ENCODE data around the gene HLA-DOB.

Gene HLA-DOB

GRCh38 chr6:32816746-32817204, at the start of gene HLA-DOB:
Gene HLA-DOB, minus strand, starts transcription at chr6:32817002. Its CDS starts 51 bp downstream, at chr6:32816951.
- H3K36me3 ChIP-seq, result peaks cover 0 to 10% (median 0%) of the 10 kb centered on the region in 11 experiments; a peak in 2 of 22 replicates
- H3K27ac ChIP-seq, result no peak within 1 kb of the TSS
- H3K9me3 ChIP-seq (replicated peaks in 1 of 11), result no peaks in the 10 kb centered on the region
- no peak for TF ChIP-seq Cebpa-rat (IDR thresholded peaks at IDR 0.05)
- no peak within 1 kb of the TSS for H3K4me3 ChIP-seq
- H3K4me2 ChIP-seq, result peak within 1 kb of the TSS in 2 of 11 experiments; percentile 0 to 3; a peak in 5 of 22 replicates
- peaks cover 17 to 39% (median 36%) of the 10 kb centered on the region in 10 experiments for H3K4me1 ChIP-seq
- no peaks in the 10 kb centered on the region for H3K27me3 ChIP-seq
- H3K9ac ChIP-seq, result no peak within 1 kb of the TSS
- no peaks in the 10 kb centered on the region for H4K20me1 ChIP-seq

DNA sequence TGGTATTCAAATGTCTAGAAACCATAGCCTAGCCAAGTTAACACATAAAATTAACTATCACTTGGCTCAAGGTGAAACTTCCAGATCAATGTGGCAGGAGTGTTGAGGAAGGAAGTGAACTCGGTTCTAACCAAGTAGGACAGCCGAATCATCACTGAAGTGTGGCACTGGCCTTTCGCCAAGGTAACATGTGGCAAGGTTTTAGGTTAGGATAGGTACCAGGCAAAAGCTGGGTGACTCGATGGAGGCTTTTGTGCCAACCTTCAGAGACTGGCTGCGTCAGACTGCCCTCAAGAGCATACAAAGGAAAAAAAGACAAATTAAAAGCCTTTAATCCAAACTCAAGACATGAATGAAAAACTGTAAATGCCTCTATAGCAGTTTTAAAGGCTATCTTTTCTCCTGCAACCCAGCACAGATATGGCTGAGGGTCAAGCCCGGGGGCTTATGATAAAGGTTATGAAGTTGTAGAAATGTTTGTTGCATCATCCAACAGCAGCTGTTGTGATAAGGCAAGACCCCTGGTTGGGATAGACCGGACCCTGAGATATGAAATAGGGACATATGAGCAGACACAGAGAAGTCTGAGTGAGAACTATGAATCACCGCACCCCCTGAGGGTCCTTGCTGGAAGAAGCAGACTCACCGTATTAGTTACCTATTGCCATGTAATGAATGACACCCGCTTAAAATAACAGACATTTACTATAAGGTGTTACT, 49.1 kb upstream of the HLA-DOB start:
- Histone ChIP-seq H3K27me3 (no peaks in the 10 kb centered on the region), H3K9me3 (replicated peaks in 1 of 11) (no peaks in the 10 kb centered on the region), H3K4me3 (no peak overlapping the region), H3K4me2 (peak overlapping the region in 2 of 11 experiments; percentile 2 to 12; a peak in 1 of 22 replicates), H3K27ac (no peak overlapping the region), H4K20me1 (no peaks in the 10 kb centered on the region), H3K9ac (0 out of 22 replicates have a peak overlapping the region, but pooled peaks of 1 of the 11 experiments have one; percentile 3), H3K4me1 (peaks cover 14 to 28% (median 22%) of the 10 kb centered on the region in 10 experiments), H3K36me3 (peaks cover 0 to 10% (median 4%) of the 10 kb centered on the region in 11 experiments; a peak in 7 of 22 replicates)
- TF ChIP-seq Cebpa-rat (IDR thresholded peaks at IDR 0.05), result no peak

DNA sequence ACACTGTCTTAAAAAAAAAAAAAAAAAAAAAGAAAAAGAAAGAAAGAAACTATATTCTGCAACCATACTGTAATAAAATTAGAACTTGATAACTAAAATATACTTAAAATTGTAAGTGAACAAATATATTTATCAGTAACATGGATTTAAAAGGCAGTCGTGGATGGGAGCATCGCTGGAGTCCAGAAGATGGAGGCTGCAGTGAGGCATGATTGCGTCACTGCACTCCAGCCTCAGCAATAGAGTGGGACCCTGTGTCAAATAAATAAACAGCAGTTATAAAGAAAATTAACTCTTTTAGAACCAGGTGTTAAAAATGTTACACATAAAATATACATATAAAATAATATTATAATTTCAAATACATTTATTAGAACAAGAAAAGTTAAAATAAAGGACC, 45.9 kb upstream of the HLA-DOB start:
- Histone ChIP-seq H3K4me1 (peaks cover 12 to 44% (median 29%) of the 10 kb centered on the region in 10 experiments), H3K36me3 (peaks cover 20 to 41% (median 34%) of the 10 kb centered on the region in 11 experiments), H3K27me3 (no peaks in the 10 kb centered on the region), H4K20me1 (no peaks in the 10 kb centered on the region), H3K4me2 (no peak overlapping the region), H3K9me3 (replicated peaks in 1 of 11) (no peaks in the 10 kb centered on the region), H3K4me3 (no peak overlapping the region), H3K9ac (no peak overlapping the region), H3K27ac (no peak overlapping the region)
- TF ChIP-seq Cebpa-rat (IDR thresholded peaks at IDR 0.05), result peak in 3 of 11 experiments; percentile 50 to 65 (median 63); a peak in 4 of 22 replicates

DNA sequence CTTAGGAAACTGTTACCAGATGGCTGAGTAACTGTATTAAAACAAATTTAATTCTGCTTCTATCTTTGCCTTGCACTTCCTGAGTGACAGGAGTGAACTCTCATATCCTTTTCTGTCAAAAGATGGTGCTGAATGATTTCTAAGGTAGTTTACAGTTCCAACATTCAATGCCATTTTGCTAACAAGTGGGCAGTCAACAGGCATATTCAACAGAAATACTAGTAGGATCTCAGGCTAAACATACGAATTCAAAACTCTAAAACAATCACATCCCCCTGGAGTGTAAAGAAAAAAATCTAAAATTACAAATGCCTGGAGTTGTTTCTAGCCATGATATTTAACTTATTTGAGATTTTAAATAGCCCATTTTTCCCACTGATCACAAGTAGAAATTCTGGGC, 43.9 kb upstream of the HLA-DOB start:
- no peaks in the 10 kb centered on the region for H3K9me3 ChIP-seq (replicated peaks in 1 of 11)
- H3K4me3 ChIP-seq, result no peak overlapping the region
- H3K4me2 ChIP-seq, result peak overlapping the region in 5 of 11 experiments; percentile 12 to 40 (median 26); a peak in 5 of 22 replicates
- H4K20me1 ChIP-seq, result no peaks in the 10 kb centered on the region
- no peak overlapping the region; a peak in 1 of 22 replicates for H3K27ac ChIP-seq
- no peak for TF ChIP-seq Cebpa-rat (IDR thresholded peaks at IDR 0.05)
- peaks cover 30 to 58% (median 48%) of the 10 kb centered on the region in 11 experiments for H3K36me3 ChIP-seq
- H3K4me1 ChIP-seq, result peaks cover 6 to 31% (median 21%) of the 10 kb centered on the region in 10 experiments
- no peaks in the 10 kb centered on the region for H3K27me3 ChIP-seq
- no peak overlapping the region for H3K9ac ChIP-seq

DNA sequence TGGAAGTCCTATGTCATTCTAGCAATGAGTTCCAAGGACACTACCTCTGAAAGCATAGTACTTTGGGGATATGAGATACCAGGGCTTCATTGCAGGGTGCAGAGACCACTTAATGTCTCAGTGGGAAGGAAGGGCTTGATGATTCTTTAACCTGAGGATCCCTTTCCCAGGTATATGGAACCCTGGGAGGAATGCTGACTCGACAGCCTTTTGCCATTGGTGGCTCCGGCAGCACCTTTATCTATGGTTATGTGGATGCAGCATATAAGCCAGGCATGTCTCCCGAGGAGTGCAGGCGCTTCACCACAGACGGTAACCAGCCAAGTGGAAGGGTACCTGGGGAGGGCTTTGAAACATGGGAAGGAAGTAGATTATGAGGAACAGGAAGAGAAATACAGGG, 41.4 kb upstream of the HLA-DOB start:
- no peaks in the 10 kb centered on the region for H3K27me3 ChIP-seq
- no peak overlapping the region for H3K4me3 ChIP-seq
- H3K9me3 ChIP-seq (replicated peaks in 1 of 11), result no peaks in the 10 kb centered on the region
- no peaks in the 10 kb centered on the region for H4K20me1 ChIP-seq
- no peak for TF ChIP-seq Cebpa-rat (IDR thresholded peaks at IDR 0.05)
- H3K27ac ChIP-seq, result no peak overlapping the region
- no peak overlapping the region for H3K4me2 ChIP-seq
- no peak overlapping the region for H3K9ac ChIP-seq
- peaks cover 16 to 35% (median 26%) of the 10 kb centered on the region in 10 experiments for H3K4me1 ChIP-seq
- H3K36me3 ChIP-seq, result peaks cover 30 to 58% (median 47%) of the 10 kb centered on the region in 11 experiments

DNA sequence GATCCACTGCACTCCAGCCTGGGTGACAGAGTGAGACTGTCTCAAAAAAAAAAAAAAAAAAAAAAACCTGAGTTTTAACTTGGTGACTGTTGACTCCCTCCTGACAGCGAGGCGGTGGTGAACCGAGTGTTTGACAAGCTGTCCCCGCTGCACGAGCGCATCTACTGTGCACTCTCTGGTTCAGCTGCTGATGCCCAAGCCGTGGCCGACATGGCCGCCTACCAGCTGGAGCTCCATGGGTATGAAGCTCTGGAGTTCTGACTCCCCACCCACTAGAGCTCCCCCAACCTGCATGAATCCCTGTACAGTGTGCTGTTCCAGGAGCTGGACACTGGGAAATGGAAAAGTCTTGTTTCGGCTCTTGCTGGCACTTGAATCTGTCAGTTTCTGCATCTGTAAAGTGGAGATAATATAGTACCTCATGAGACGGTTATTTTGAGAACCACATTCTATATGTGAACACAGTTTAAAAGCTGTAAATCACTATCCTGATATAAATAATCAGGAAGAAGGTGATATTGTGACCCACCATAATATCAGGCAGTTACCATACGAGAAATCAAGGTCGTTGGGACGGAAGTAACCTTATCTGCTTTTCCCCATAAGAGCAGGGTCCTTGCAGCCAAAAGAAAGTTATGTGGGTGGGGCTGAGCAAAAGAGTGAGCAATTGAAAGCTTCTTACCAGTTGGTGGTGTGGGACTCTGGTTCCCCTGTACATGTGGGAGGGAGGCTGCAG, 40.5 kb upstream of the HLA-DOB start:
- Histone ChIP-seq H3K4me2 (no peak overlapping the region), H3K27me3 (no peaks in the 10 kb centered on the region), H3K4me1 (peaks cover 19 to 40% (median 31%) of the 10 kb centered on the region in 10 experiments)

GRCh38 chr6:32855467-32856174, 38.8 kb upstream of the HLA-DOB start:
- H3K4me1 ChIP-seq, result peaks cover 36 to 53% (median 43%) of the 10 kb centered on the region in 10 experiments
- no peak for TF ChIP-seq Cebpa-rat (IDR thresholded peaks at IDR 0.05)
- H3K27me3 ChIP-seq, result no peaks in the 10 kb centered on the region
- H3K27ac ChIP-seq, result peak overlapping the region; percentile 8 to 96 (median 88); a peak in 19 of 22 replicates
- peaks cover 38 to 58% (median 49%) of the 10 kb centered on the region in 11 experiments for H3K36me3 ChIP-seq
- peak overlapping the region; percentile 81 to 94 (median 86); a peak in 20 of 22 replicates for H3K9ac ChIP-seq
- peaks cover 0 to 5% (median 0%) of the 10 kb centered on the region in 11 experiments; a peak in 1 of 22 replicates for H4K20me1 ChIP-seq
- H3K4me3 ChIP-seq, result peak overlapping the region; percentile 80 to 93 (median 84); a peak in 19 of 20 replicates
- H3K4me2 ChIP-seq, result peak overlapping the region; percentile 91 to 100 (median 95)
- H3K9me3 ChIP-seq (replicated peaks in 1 of 11), result no peaks in the 10 kb centered on the region

More for the DNA sequence above, 40.5 kb upstream of the HLA-DOB start:
- H3K9me3 ChIP-seq (replicated peaks in 1 of 11), result no peaks in the 10 kb centered on the region
- H3K27ac ChIP-seq, result no peak overlapping the region
- H3K9ac ChIP-seq, result no peak overlapping the region
- peaks cover 30 to 58% (median 47%) of the 10 kb centered on the region in 11 experiments for H3K36me3 ChIP-seq
- peaks cover 0 to under 1% (median 0%) of the 10 kb centered on the region in 11 experiments; a peak in 1 of 22 replicates for H4K20me1 ChIP-seq
- H3K4me3 ChIP-seq, result no peak overlapping the region
- TF ChIP-seq Cebpa-rat (IDR thresholded peaks at IDR 0.05), result no peak

DNA sequence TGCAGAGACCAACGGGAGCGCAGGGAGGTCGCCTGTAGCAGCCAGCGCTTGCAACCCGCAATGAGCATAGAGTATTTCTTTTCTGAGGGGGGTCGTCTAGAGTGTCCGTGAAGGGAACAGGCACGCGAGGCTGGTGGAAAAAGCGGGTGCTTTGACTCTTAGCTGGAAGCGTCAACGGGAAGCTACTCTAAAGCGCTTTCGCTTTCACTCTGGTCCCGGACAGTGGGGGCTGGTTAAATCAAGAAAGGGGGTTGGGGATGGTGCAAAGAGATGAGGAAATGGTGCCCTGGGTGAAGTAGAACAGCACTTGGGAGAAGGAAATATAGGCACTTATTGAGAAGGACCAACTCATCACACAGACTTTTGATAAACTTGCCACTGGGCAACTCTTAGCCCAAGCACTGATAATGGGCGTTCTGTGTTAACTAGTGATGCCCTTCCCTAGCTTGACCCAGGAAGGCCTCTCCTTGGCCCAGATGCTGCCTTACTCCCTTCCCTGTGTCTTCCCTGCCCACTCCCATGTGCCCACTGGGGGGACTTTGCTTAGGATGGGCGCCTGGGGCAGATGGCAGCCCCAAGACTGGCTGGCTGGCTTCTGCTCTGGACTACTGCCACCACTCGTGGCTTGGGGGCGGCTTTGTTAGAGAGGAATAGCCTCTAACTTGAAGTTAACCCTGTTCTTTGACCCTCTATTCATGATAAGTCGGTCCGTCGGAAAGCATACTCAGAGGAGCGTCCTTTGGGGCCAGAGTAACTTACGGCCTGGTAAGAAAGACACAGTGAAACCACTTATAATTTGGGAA, 37.8 kb upstream of the HLA-DOB start:
- Histone ChIP-seq H3K9ac (peak overlapping the region; percentile 81 to 94 (median 86)), H4K20me1 (peaks cover 0 to 5% (median 0%) of the 10 kb centered on the region in 11 experiments; a peak in 1 of 22 replicates), H3K27ac (peak overlapping the region; percentile 8 to 96 (median 88); a peak in 21 of 22 replicates), H3K4me3 (peak overlapping the region; percentile 80 to 93 (median 84)), H3K9me3 (replicated peaks in 1 of 11) (no peaks in the 10 kb centered on the region), H3K4me1 (peaks cover 34 to 47% (median 42%) of the 10 kb centered on the region in 10 experiments), H3K36me3 (peaks cover 42 to 58% (median 52%) of the 10 kb centered on the region in 11 experiments), H3K27me3 (no peaks in the 10 kb centered on the region), H3K4me2 (peak overlapping the region; percentile 91 to 100 (median 95))
- no peak for TF ChIP-seq Cebpa-rat (IDR thresholded peaks at IDR 0.05)

Measured in BLaER1 treated with 17β-estradiol and CSF1 and Interleukin-3, amounts not matched to agents 10 nM and 100 nM (cell line).